Measurements from ENCODE around the gene DZIP3.

DZIP3 gene, protein sequence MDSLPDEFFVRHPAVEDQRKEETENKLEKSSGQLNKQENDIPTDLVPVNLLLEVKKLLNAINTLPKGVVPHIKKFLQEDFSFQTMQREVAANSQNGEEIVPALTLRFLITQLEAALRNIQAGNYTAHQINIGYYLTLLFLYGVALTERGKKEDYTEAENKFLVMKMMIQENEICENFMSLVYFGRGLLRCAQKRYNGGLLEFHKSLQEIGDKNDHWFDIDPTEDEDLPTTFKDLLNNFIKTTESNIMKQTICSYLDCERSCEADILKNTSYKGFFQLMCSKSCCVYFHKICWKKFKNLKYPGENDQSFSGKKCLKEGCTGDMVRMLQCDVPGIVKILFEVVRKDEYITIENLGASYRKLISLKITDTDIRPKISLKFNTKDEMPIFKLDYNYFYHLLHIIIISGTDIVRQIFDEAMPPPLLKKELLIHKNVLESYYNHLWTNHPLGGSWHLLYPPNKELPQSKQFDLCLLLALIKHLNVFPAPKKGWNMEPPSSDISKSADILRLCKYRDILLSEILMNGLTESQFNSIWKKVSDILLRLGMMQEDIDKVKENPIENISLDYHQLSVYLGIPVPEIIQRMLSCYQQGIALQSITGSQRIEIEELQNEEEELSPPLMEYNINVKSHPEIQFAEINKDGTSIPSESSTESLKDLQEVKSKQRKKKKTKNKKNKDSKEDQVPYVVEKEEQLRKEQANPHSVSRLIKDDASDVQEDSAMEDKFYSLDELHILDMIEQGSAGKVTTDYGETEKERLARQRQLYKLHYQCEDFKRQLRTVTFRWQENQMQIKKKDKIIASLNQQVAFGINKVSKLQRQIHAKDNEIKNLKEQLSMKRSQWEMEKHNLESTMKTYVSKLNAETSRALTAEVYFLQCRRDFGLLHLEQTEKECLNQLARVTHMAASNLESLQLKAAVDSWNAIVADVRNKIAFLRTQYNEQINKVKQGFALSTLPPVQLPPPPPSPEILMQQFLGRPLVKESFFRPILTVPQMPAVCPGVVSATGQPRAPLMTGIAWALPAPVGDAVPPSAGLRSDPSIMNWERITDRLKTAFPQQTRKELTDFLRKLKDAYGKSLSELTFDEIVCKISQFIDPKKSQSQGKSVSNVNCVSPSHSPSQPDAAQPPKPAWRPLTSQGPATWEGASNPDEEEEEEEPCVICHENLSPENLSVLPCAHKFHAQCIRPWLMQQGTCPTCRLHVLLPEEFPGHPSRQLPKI

GRCh38 chr3:108589081-108589997 is at the start of gene DZIP3, which contains the start of gene CIP2A:
DZIP3 (plus strand) TSS chr3:108589722; CDS start chr3:108605407, 15,685 bp downstream.
CIP2A (minus strand) TSS chr3:108589438; CDS start chr3:108589375, 63 bp downstream.
- DNase-seq (ENCODE audit: low read depth): peak; percentile 83

- no peak for DNase-seq (ENCODE audit: low read depth)
Measured at GRCh38 chr3:108546247-108546646, 43.3 kb upstream of the DZIP3 start.

DNA sequence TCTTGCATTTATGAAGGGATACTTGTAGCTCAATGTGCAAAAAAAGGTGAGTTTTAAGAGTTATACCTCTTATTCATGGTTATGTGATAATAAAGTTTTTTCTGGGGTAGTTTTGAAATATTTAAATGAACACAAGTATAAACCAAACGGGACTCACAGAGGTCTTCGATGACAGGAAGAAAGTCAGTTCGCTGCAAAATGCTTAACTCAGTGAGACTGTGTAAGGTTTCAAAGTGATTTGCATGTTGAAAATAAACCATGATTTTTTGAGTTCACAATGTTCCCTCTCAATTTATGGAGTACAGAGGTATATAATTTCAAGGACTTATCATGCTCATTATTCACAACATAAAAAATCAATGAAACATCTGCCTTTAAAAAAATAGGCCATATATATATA is 42.8 kb upstream of the DZIP3 start:
- no peak for DNase-seq (ENCODE audit: low read depth)

GRCh38 chr3:108548304-108548703 is 41.2 kb upstream of the DZIP3 start:
- no peak for DNase-seq (ENCODE audit: low read depth)

DNA sequence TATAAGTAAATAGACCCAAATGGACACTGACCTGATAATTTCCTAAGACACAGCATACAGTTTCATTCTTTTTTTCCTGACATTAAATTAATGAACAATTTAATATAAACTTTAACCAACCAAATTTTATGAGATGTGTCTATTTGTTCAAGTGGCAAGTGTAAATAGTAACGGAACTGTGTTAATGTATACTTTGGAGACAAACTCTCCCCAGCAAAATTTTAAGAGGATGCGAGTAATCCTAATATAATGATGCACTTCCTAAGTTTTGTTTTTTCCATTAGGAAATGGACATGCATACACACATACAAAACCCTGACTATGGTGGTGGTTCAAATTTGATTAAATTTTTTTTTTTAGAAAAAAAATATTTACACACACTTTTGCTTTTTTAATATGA is 40.6 kb upstream of the DZIP3 start:
- no peak for DNase-seq (ENCODE audit: low read depth)

DNA sequence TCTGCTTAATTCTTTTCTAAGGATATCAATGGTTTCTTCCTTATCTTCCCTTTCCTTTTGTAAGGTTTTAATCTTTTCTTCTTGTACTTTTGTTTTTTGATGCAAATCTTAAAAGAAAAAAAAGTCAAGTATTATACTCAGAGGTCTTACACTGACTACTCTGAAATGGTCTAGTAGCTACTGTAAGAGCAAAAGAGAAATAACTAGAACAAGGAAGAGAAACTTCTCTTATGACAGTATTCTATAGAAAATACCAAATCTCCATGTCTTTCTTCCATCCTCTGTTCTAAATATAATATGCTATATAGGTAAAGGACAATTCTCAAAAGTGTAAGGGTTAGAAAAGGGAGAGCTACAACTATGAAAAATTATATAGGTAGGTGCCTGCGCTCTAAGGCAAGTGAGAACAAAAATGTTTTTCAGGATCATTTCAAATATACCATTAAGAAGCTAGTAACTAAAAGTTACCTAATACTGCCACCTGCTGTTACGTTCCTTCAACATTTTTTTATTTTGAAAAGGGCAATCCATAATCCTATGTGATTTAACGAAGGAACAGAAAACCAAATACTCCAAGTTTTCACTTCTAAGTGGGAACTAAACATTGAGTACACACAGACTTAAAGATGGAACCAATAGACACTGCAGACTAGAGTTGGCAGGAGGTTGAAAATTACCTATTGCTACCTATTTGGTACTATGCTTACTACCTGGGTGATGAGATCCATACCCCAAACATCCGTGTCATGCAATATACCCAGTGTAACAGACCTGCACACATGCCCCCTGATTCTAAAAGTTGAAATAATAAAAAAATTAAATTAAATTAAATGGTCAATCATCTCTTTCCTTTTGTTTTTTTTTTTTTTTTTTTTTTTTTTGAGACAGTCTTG is 37.0 kb upstream of the DZIP3 start:
- DNase-seq (ENCODE audit: low read depth): no peak

DNA sequence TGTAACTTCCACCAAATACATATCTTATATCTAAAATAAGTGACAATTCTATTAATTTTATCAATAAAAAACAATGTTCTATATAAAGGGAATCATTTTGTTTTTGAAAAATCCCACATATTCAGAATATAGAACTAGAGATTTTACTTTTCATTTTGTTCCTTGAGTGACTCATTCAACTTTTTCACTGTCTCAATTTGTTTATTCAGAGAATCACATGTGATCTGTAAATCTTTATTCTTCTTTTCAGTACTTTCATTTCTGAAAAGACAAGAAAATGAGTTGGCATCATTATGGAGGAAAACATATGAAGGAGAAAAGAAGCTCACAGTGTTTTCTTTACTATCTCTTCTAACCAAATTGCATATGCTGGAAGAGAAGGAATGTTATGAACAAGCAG is 35.3 kb upstream of the DZIP3 start:
- DNase-seq (ENCODE audit: low read depth): no peak

DNA sequence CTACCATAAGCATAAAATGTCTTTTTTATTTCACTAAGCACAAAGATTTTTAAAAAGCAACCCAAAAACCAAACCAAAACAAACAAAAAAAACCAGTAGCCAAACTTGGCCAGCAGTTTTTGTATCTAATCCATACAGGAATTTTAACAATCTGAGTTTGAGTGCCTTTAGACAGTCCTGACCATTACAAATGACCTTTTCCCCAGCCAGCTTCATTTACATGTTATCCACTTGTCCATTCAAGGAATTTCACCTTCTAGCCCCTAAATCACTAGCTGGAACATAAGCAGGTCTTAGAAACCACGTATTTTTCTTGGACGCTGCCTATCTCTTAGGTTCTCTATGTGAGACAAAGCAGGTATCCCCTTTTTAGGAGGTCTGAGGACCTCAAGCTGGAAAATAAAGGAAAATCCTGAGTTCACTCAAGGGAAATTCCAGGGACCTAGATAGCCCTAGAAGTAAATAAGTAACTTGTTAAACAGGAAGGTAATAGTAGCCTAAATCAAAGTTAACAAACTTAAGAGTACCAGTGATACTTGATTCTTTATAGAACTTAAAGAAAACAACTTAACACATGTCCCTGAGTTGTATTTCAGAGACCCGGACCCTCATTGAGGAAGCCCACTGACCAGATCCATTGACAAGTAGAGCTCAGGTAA is 34.5 kb upstream of the DZIP3 start:
- no peak for DNase-seq (ENCODE audit: low read depth)

DNA sequence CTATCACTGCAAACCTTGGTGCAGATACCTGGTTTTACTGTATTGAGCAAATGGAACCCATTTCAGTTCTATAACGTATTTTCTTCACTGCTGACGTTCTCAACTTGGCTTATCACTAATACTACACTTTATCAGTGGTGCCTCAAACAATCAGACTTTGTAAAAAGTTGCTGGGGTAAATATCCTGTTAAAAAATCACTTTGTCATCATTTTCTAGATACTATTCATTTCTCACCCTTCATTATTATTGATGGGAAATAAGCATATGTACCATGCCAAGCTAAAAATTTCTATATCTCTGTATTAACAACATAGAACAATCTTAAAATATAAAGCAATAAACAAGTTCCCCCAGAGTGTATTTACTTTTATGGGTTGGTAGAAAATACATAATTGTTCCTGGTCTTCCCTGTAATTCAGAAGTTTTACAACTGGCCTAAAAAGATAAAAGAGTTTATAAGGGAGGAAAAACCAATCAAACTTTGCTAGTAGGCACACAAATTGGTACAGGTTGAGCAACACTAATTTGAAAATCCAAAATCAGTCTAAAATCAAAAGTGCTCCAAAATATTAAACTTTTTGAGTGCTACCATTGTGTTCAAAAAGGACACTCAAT is 33.4 kb upstream of the DZIP3 start:
- no peak for DNase-seq (ENCODE audit: low read depth)

DNA sequence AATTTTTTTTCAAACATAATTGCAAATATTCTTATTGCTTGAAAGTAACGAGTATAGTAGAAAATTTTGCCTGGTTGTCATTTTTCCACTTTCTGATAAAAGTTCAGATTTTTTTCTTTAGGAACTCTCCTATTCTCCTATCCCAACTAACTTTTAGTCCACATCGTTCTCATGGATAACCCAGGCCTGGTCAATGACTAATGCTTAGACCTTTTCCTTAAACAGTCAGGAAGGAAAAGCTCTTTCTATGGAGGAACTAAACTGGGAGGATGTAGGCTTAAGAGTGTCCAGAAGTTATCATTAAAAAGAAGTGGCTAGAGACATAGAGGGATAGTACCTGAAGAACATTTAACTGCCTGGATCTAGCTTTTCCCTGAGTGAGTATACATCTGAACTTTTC is 27.0 kb upstream of the DZIP3 start:
- DNase-seq (ENCODE audit: low read depth): no peak

DNA sequence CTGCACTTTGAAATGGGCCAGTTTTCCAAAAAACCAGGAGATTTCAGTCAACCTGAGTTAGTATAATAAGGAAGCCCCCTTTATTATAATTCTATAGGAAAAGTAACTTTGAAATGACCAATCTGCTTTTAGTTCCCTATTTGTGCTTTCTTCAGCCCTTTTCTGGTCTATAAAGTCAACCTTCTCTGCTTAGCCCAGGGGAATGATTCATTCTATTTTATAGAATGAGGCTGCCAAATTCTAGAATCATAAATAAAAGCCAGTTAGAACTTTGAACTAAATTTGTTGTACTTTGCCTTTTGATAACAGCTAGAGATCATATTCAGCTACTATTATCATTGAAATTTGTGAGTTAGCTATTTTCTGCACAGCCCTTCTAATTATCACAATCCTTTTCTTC is 25.0 kb upstream of the DZIP3 start:
- DNase-seq (ENCODE audit: low read depth): no peak

DNA sequence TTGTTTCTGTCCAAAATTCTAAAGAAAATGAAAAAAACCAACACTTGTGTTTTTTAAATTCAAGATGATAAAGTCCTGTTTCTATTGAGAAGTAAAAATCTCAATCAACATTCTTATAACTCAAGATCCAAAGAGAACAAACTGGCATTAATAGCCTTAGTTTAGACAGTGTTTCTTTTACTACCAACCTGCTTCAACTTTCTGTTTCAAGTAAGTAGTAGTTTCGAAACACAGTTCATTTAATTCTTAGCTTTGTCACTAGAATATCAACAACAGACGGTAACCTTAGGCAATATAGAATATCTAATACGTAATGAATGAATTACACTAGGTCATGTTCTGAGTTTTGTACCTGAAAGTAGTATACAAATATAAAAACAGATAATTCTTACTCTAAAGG is 24.0 kb upstream of the DZIP3 start:
- no peak for DNase-seq (ENCODE audit: low read depth)

- no peak for DNase-seq (ENCODE audit: low read depth)
Measured at GRCh38 chr3:108566599-108566998, 22.9 kb upstream of the DZIP3 start.

GRCh38 chr3:108569336-108569735 is 20.2 kb upstream of the DZIP3 start:
- DNase-seq (ENCODE audit: low read depth): no peak

DNA sequence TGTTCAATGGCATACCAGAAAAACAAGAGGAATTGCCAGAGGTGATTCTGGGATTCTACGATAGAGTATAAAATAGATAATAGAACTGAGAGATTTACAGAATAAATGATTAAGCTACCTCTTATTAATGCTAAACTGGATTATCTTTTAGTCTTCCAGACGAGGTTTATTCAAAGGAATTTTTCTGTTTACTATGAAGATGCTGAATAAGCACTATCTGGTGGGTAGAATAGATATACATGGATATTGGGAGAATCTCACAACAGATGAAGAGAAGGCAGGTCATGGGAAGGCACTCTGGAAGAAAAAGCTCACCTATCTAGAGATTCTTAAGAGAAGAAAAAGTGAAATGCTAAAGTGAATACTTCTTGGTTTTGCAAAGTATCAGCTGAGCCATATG is 11.5 kb upstream of the DZIP3 start:
- no peak for DNase-seq (ENCODE audit: low read depth)

DNA sequence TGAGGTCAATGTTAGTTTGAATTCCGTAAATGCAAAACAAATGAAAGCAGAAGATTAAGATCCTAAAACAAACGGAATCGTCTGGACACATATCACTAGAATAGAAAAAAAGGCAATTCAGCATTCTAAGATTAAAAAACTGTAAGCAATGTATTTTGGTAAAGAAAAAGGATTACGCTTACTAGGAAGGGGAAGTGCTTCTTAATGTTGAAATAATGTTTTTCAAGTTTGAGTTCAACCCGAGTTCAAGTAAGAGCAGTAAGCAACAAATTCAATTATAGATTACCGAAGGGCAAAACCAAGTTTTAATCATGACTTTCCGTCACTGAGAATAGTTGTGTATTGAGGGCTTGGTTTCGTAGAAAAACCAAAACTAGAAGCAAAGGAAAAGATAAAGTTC is 921 bp upstream of the DZIP3 start:
- DNase-seq (ENCODE audit: low read depth): no peak

GRCh38 chr3:108589998-108590323 is 439 bp downstream of the DZIP3 start:
- DNase-seq (ENCODE audit: low read depth): no peak

- DNase-seq (ENCODE audit: low read depth): no peak
Measured at GRCh38 chr3:108590460-108590859, 938 bp downstream of the DZIP3 start.

DNA sequence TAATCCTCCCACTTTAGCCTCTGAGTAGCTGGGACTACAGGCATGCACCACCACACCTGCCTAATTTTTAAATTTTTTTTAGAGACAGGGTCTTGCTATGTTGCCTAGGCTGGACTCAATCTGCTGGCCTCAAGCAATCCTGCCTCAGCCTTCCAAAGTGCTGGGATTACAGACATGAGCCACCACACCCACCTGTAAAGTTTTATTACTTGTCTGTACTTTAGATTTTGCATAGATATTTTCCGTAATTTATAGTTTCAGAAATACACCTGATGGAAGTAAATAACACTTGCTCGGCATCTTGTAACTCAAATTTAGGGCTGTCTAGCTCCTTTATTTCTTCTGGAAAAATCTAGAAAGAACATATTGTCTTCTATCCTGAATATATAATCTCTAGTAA is 5.8 kb downstream of the DZIP3 start:
- no peak for DNase-seq (ENCODE audit: low read depth)

Measured in stimulated activated CD8-positive, alpha-beta memory T cell treated with anti-CD3 and anti-CD28 coated beads, Interleukin-4, amount 100 ng/mL, for 24 hours (primary cell).